Activated B cell treated with CpG ODN at 0.5 μM for 24 hours (primary cell): ENCODE measurements around the gene LRRFIP2. TPM values are rescaled to one million over a fixed set of nuclear protein-coding genes. Genes with fewer than 3 reads are reported as not detected.
"Not testable (repeated sequence)": the region's sequence is repeated elsewhere in the genome, so short reads cannot be mapped to it uniquely, and the experiment has no call there.

Source experiments
- ATAC-seq: fragments of 200-7000 bp; cut with Tn5 transposase; one replicate; pipeline ENCODE4 v1.10.0; 2021; ENCODE audit warnings: low read depth, mild to moderate bottlenecking, moderate library complexity
- CTCF ChIA-PET: fragments of 350-600 bp; sonication (Branson Sonifier 250); formaldehyde crosslinking; loops from one replicate; lab custom pipeline; 2021; ENCODE audit warnings: antibody characterized with exemption; lab: Charles Lee
- POLR2A ChIA-PET: fragments of 350-600 bp; sonication (Branson Sonifier 250); formaldehyde crosslinking; loops from one replicate; lab custom pipeline; 2021; ENCODE audit warnings: antibody characterized with exemption; lab: Charles Lee
- DNase-seq: peaks from one replicate; pipeline ENCODE4 v3.0.0; 2022
- H3K27ac Mint-ChIP-seq: one replicate; pipeline ENCODE4 v1.8.0; 2020; ENCODE audit warnings: mixed read lengths
- H3K27me3 Mint-ChIP-seq: one replicate; pipeline ENCODE4 v1.8.0; 2021; ENCODE audit warnings: mixed read lengths
- H3K36me3 Mint-ChIP-seq: one replicate; pipeline ENCODE4 v1.8.0; 2021; ENCODE audit warnings: low read depth, mixed read lengths
- H3K4me1 Mint-ChIP-seq: one replicate; pipeline ENCODE4 v1.8.0; 2021; ENCODE audit warnings: mixed read lengths
- H3K4me3 Mint-ChIP-seq: one replicate; pipeline ENCODE4 v1.8.0; 2020; ENCODE audit warnings: mild to moderate bottlenecking, mixed read lengths
- H3K9me3 Mint-ChIP-seq: one replicate; pipeline ENCODE4 v1.8.0; 2020; ENCODE audit warnings: mixed read lengths
- intact Hi-C: fragments of 100-400 bp; cut with micrococcal nuclease; formaldehyde crosslinking; loops from one replicate; pipeline ENCODE4 v1.15.1; 2024
- total RNA-seq: library from RNA; stranded (reverse); gene quantifications from 2 replicates; pipeline ENCODE4 v1.2.3, GENCODE V29; 2022
- TF ChIP-seq, protein P1 (sequence below): fragments of 200-600 bp; IDR thresholded peaks from one replicate; pipeline ENCODE4 v1.8.0; 2022; ENCODE audit warnings: antibody characterized with exemption, mild to moderate bottlenecking

LRRFIP2 gene
- total RNA-seq, 1 donor from 2014 or later = 33.9 TPM

DNA sequence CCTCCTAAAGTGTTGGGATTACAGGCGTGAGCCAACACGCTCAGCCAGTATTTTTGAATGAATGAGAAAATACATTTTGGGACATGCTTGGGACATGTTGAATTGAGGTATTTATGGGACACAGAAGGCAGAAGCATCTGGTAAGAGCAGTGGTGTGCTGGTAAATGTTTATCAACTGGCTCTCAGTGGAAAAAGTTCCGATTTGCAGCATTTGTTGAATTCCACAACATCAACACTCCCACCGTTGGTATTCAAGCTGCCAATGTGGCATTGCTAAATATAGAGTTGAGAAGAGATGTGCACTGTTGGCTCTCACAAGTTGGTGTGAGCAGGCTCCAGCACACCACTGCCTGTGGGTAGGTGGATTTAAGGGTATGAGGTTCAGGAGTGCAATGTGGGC is 35.8 kb upstream of the LRRFIP2 start:
- Mint-ChIP-seq H3K27ac (no peak overlapping the region), H3K4me3 (no peak overlapping the region), H3K36me3 (no peaks in the 10 kb centered on the region), H3K4me1 (no peaks in the 10 kb centered on the region), H3K9me3 (no peaks in the 10 kb centered on the region), H3K27me3 (no peaks in the 10 kb centered on the region)
- DNase-seq (no peak), ATAC-seq (no peak)
- TF ChIP-seq, protein P1, sequence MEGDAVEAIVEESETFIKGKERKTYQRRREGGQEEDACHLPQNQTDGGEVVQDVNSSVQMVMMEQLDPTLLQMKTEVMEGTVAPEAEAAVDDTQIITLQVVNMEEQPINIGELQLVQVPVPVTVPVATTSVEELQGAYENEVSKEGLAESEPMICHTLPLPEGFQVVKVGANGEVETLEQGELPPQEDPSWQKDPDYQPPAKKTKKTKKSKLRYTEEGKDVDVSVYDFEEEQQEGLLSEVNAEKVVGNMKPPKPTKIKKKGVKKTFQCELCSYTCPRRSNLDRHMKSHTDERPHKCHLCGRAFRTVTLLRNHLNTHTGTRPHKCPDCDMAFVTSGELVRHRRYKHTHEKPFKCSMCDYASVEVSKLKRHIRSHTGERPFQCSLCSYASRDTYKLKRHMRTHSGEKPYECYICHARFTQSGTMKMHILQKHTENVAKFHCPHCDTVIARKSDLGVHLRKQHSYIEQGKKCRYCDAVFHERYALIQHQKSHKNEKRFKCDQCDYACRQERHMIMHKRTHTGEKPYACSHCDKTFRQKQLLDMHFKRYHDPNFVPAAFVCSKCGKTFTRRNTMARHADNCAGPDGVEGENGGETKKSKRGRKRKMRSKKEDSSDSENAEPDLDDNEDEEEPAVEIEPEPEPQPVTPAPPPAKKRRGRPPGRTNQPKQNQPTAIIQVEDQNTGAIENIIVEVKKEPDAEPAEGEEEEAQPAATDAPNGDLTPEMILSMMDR = no peak
- intact Hi-C loops = loop anchor here (5.0 kb wide), 1 partner anchor 1243 kb away; no protein-coding TSS in a partner anchor
- CTCF ChIA-PET = no interaction called here
- POLR2A ChIA-PET = no interaction called here

DNA sequence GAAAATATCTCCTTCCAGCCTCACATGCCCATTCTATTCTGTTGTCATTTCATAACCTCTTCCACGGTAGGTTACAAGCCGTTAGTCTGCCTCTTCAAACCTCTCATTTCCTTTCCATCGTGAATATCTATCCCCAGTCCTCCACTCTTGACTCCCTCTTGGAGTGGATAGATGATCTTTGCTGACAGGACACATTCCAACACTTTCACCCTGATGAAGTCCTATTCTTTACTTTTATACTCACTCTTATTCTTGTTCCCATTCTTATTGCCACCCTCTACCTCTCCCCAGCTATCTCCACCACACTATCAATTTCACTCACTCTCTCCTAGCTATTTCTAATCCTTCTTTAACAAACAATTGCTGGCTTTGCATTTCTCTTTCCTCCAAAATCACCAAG is 34.2 kb upstream of the LRRFIP2 start:
- H3K4me1 Mint-ChIP-seq, POLR2A ChIA-PET, ATAC-seq, H3K4me3 Mint-ChIP-seq, H3K27ac Mint-ChIP-seq, H3K36me3 Mint-ChIP-seq, DNase-seq, CTCF ChIA-PET, H3K9me3 Mint-ChIP-seq, H3K27me3 Mint-ChIP-seq, intact Hi-C loops: not testable (repeated sequence)

DNA sequence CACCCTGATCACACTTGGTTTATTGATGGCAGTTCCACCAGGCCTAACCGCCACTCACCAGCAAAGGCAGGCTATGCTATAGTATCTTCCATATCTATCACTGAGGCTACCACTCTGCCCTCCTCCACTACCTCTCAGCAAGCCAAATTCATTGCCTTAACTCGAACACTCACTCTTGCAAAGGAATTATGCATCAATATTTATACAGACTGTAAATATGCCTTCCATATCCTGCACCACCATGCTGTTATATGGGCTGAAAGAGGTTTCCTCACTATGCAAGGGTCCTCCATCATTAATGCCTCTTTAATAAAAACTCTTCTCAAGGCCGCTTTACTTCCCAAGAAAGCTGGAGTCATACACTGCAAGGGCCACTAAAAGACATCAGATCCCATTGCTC is 33.6 kb upstream of the LRRFIP2 start:
- DNase-seq, POLR2A ChIA-PET, H3K4me3 Mint-ChIP-seq, H3K4me1 Mint-ChIP-seq, H3K36me3 Mint-ChIP-seq, H3K9me3 Mint-ChIP-seq, intact Hi-C loops, H3K27me3 Mint-ChIP-seq, H3K27ac Mint-ChIP-seq, ATAC-seq, CTCF ChIA-PET: not testable (repeated sequence)

DNA sequence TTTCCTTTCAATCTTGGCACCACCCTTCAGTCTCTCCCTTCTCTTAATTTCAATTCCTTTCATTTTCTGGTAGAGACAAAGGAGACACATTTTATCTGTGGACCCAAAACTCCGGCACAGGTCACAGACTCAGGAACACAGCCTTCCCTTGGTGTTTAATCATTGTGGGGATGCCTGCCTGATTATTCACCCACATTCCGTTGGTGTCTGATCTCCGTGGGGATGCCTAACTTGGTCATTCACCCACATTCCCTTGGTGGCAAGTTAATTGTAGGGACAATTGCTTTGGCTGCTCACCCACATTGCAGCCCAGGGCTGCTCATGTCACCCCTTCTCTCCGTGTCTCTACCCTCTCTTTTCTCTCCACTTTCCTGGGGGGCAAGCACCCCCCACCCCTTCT is 31.7 kb upstream of the LRRFIP2 start:
- H3K27me3 Mint-ChIP-seq, ATAC-seq, DNase-seq, POLR2A ChIA-PET, CTCF ChIA-PET, H3K27ac Mint-ChIP-seq, H3K4me1 Mint-ChIP-seq, H3K36me3 Mint-ChIP-seq, H3K4me3 Mint-ChIP-seq, intact Hi-C loops, H3K9me3 Mint-ChIP-seq: not testable (repeated sequence)

DNA sequence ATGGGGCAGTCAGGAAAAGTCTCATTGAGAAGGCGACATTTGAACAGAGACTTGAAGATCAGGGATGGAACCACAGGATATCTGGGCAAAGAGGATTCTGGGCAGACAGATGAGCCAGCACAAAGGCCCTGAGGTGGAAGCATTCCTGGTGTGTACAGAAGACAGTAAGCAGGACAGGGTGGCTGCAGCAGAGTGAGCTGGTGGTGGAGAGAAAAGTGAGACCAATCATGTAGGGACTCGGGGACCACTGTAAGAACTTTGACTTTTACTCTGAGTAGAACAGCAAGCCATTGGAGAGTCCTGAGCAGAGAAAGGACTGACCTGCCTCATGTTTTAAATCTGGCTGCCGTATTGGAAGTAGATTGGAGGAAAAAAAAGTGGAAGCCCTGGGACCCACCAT is 29.9 kb upstream of the LRRFIP2 start:
- Mint-ChIP-seq H3K36me3 (no peaks in the 10 kb centered on the region), H3K4me3 (no peak overlapping the region), H3K9me3 (no peaks in the 10 kb centered on the region), H3K27ac (no peak overlapping the region), H3K4me1 (no peaks in the 10 kb centered on the region), H3K27me3 (no peaks in the 10 kb centered on the region)
- intact Hi-C loops = no loop called here
- DNase-seq (no peak), ATAC-seq (no peak)
- TF ChIP-seq, protein P1 = no peak
- CTCF ChIA-PET = no interaction called here
- POLR2A ChIA-PET = no interaction called here

DNA sequence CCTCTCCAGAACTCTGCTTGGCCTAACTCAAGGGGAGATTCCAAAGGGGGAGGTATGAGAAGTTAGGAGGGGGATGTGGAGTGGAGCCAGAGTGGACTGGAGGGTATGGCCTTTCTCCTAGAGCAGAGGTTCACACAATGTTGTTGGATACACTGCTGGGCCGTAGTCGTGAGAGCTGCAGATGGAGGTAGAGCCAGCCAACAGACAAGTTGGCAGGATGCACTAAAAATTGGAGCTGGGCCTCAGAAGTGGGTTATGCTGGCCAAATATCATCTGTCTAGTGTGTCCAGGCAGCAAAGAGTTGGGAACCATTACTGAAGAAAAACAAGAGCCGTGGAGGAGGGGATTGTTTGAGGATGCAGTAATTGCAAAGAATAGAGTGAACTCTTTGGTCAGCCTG is 27.7 kb upstream of the LRRFIP2 start:
- intact Hi-C loops = no loop called here
- CTCF ChIA-PET = interaction anchor here (1.3 kb wide), 1 partner anchor 13 kb away, joined by 3 read pairs; no protein-coding TSS in a partner anchor
- DNase-seq = no peak
- no peaks in the 10 kb centered on the region for H3K9me3 Mint-ChIP-seq
- TF ChIP-seq, protein P1 = no peak
- H3K36me3 Mint-ChIP-seq = no peaks in the 10 kb centered on the region
- no peaks in the 10 kb centered on the region for H3K27me3 Mint-ChIP-seq
- ATAC-seq = no peak
- no peak overlapping the region for H3K27ac Mint-ChIP-seq
- no peak overlapping the region for H3K4me3 Mint-ChIP-seq
- POLR2A ChIA-PET = no interaction called here
- H3K4me1 Mint-ChIP-seq = no peaks in the 10 kb centered on the region

DNA sequence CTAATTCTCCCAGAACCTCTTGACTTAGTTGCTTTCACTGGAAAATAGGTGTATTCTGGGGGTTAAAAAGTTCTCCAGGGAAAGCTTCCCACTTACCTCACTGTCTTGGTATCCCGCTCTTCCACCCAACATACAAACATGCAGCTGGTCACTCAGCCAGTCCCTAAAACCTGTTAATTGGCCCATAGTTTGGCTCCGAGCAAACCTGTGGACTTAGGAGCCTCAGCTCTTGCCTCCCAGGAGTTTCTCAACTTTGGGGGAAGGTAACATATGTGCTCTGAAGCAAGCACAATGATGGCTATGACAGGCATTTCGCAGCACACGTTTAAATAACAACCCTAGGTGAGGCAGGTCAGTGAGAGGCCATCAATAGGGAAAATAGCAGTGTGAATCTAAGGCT is 25.8 kb upstream of the LRRFIP2 start:
- ATAC-seq = no peak
- DNase-seq = no peak
- ChIA-PET POLR2A (no interaction called here), CTCF (no interaction called here)
- Mint-ChIP-seq H3K9me3 (no peaks in the 10 kb centered on the region), H3K36me3 (no peaks in the 10 kb centered on the region), H3K4me1 (no peaks in the 10 kb centered on the region), H3K27me3 (no peaks in the 10 kb centered on the region), H3K4me3 (no peak overlapping the region), H3K27ac (no peak overlapping the region)
- TF ChIP-seq, protein P1 = no peak
- intact Hi-C loops = no loop called here
